ENCODE results near the gene PCDHA6.

- TF ChIP-seq CHD1 (IDR thresholded peaks at IDR 0.05; ENCODE audit: low read depth, low read length): no peak
- no peak for TF ChIP-seq POLR2A (IDR thresholded peaks at IDR 0.05; ENCODE audit: low read depth, low read length)
- TF ChIP-seq CEBPB (IDR thresholded peaks at IDR 0.05; ENCODE audit: low read depth, low read length): no peak
- TF ChIP-seq CTCF (conservative IDR thresholded peaks at IDR 0.05; ENCODE audit: low read depth, low read length): no peak
- TF ChIP-seq RFX5 (IDR thresholded peaks at IDR 0.05; ENCODE audit: low read depth, low read length): no peak
- no peak for TF ChIP-seq MAFK (IDR thresholded peaks at IDR 0.05; ENCODE audit: low read depth, low read length)
- no peak for TF ChIP-seq RCOR1 (IDR thresholded peaks at IDR 0.05; ENCODE audit: insufficient replicate concordance, low read length)
Observed at GRCh38 chr5:140802781-140803271, 24.9 kb upstream of the PCDHA6 start.
